HG02642 (cell line): Measurements from ENCODE around the gene NUPR1.
"Not testable (repeated sequence)": the region's sequence is repeated elsewhere in the genome, so short reads cannot be mapped to it uniquely, and the experiment has no call there.

Experiments
- ATAC-seq: cut with Tn5 transposase; IDR thresholded peaks from one replicate; pipeline ENCODE4 v1.9.1; 2021; ENCODE audit warnings: mild to moderate bottlenecking; ENCODE audit not compliant: unreplicated experiment, poor library complexity

NUPR1 gene

DNA sequence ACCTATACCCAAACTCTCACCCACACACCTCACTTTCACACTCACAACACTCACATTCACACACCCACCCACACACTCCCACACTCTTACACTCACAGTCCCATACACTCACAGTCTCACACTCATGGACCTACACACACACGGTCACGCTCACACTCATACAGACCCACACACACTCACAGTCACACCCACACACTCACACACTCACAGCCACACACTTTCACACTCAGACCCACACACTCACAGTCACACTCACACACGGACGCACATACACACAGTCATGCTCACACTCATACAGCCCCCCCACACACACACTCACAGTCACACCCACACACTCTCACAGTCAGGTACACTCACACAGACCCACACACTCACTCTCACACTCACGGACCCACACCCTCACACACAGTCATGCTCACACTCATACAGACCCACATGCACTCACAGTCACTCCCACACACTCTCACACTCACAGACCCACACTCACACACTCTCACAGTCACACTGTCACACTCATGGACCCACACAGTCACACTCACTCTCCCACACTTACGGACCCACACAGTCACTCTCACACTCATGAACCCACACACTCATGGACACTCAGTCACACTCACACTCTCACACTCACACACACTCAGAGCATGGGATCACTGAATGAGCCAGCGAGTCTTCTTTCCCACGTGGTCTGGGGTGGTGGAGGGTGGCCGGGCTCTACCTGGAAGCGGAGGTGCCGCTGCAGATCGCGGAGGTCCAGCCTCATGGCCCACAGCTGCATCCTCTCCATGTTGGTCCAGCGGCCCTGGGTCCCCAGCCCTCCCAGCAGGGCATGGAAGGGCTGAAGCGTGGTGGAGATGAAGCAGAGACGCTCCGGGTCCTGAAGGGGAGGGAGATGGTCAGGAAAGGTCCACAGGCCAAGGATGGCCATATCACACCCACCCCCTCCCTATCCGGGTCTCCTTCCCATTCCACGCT is 37.2 kb downstream of the NUPR1 start:
- no peak for ATAC-seq

- not testable (repeated sequence) for ATAC-seq
These were observed 38.1 kb downstream of the NUPR1 start for GRCh38 chr16:28500476-28501180.

- no peak for ATAC-seq
These were observed 38.9 kb downstream of the NUPR1 start for GRCh38 chr16:28499854-28500253.

DNA sequence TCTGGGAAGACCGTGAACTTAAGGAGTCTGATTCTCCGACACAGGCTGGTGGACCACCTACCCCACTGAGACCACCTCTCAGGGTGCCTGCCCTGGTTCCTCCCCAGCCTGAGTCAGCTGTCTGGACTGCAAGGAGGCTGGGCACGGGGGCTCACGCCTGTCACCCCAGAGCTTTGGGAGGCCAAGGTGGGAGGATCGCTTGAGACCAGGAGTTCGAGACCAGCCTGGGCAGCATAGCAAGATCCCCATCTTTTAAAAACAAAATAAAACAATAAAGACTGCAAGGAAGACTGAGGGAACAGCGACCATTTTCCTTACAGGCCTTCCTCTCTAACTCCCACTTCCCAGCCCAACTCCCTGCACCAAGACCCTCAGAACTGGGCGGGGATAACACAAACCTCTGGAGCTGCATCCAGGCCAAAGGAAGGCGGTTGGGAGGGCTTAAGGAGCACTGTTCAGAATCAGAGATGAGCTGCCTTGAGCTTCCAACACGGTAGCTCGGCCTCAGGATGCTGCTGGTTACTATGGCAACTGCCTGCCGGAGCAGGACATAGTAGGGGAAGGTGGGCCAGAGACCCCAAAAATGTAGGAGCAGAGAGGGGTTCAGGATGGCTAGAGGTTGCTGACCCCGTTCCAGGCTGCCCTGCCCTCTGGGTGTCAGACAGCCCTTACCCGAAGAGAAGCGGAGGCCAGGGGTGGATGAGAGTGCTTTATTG is 40.0 kb downstream of the NUPR1 start:
- ATAC-seq = no peak

- ATAC-seq = no peak
These were observed 40.7 kb downstream of the NUPR1 start for GRCh38 chr16:28497861-28498599.

- ATAC-seq = no peak
These were observed 41.4 kb downstream of the NUPR1 start for GRCh38 chr16:28497386-28497785.

GRCh38 chr16:28496844-28497243 is 41.9 kb downstream of the NUPR1 start:
- no peak for ATAC-seq

- ATAC-seq = no peak
These were observed 42.7 kb downstream of the NUPR1 start for GRCh38 chr16:28495795-28496749.

DNA sequence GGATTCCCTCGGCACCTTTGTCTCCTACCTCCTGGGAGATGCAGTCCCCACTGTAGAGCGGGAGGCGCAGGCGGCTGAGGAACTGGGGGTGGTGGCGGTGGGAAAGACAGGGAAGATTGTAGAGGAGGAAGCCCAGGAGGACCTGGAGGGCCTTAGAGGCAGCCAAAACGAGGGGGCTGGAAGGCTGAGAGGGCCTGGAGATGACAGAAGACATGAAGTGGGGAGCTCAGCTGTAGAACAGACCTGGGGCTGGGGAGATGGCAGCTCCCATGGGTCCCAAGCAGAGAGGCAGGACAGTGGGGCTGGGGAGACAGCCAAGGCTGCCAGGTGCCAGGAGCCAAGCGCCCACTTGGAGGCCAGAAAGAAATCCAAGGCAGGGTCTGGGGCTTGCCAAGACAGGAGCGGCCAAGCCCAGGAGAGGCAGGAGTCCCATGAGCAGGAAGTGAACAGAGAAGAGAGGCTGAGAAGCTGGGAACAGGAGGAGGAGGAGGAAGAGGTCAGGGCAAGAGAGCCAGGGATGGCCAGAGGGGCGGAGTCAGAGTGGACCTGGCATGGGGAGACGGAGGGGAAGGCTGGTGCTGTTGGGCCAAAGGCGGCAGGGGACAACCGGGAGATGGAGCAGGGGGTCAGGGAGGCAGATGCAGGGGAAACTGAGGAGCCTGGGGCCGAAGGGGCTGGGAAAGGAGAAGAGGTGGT is 43.5 kb downstream of the NUPR1 start:
- no peak for ATAC-seq

DNA sequence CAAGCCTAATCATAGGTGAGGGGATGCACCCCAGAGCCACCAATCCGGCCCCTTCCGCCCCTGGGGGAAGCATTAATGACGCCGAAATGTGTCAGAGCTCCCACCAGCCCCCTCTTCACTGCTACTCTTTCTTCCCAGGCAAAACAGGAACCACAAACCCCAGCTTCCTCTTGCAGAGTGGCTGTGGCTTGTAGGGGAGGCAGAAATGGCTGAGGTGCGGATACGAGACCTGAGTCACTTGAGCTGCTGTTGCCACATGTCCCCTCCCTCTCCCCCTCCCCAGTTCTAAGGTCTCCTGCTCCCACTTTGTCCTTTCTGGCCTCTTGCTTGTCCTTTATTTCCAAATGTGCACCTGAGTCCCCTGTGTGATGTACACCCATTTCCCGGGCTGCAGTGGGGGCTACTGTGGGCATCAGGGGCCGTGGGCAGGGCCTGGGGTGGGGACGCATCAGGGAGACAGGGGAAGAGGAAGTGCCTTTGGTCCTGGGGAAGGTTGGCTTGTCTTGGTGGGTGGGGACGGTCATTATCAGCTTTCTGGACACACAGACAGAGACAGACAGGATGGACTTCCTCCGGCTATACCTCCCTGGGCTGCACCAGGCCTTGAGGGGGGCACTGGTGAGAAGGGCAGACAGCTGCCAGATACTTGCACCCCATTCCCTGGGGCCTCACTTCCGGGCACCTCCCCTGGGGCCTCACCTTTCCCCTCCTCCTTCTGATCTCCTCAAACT is 44.5 kb downstream of the NUPR1 start, which contains the start of gene APOBR:
TSS of gene APOBR (plus strand) at position 523 of the 731 bp plus-strand sequence. CDS start at position 562, 39 bp downstream.
- peak; percentile 41 for ATAC-seq

DNA sequence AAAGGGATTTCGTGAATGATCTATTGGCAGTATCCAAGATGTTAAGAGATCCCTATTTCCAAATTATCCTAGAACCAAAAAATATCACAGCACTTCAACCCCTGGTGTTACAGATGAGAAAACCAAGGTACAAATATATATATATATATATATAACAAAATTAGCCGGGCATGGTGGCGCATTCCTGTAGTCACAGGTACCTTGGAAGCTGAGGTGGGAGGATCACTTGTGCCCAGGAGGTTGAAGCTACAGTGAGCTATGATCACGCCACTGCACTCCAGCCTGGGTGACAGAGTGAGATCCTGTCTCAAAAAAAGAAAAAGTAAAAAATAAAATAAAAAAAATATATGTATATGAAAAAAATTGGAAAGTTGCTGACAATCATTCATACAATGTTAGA is 46.3 kb downstream of the NUPR1 start:
- no peak for ATAC-seq

- ATAC-seq = peak; percentile 75
These were observed 46.8 kb downstream of the NUPR1 start, which contains the start of gene CLN3 for GRCh38 chr16:28491970-28492474. Gene CLN3, minus strand, starts transcription at chr16:28492074. Its CDS starts 315 bp downstream, at chr16:28491759.

GRCh38 chr16:28491230-28491969 is 47.4 kb downstream of the NUPR1 start:
- ATAC-seq = peak; percentile 2

GRCh38 chr16:28486266-28486665 is 52.5 kb downstream of the NUPR1 start:
- ATAC-seq = no peak

GRCh38 chr16:28483361-28483760 is 55.4 kb downstream of the NUPR1 start:
- ATAC-seq = not testable (repeated sequence)
